HepG2 (cell line): ENCODE results near the gene COL4A2. TPM values are rescaled to one million over a fixed set of nuclear protein-coding genes. Genes with fewer than 3 reads are reported as not detected.

ENCODE experiments used
- ATAC-seq: fragments of 200-7000 bp; cut with Tn5 transposase; 3 replicates; pipeline ENCODE4 v1.9.1; 2020; ENCODE audit warnings: mild to moderate bottlenecking, moderate library complexity
- BruUV-seq: library from RNA; stranded (reverse); fragments of 400-500 nt; replicated peaks from 2 replicates; lab custom pipeline; 2021; lab: Mats Ljungman, UMichigan
- CTCF ChIA-PET: fragments of 300-600 bp; formaldehyde crosslinking; extraction: SDS; loops from one replicate; lab custom pipeline; 2021; ENCODE audit warnings: low total read pairs, inconsistent platforms, low intra/inter-chr PET ratio; lab: Yijun Ruan, JAX
- POLR2A ChIA-PET: fragments of 350-600 bp; sonication (Branson Sonifier 250); formaldehyde crosslinking; loops from one replicate; lab custom pipeline; 2020; ENCODE audit warnings: antibody characterized with exemption, inconsistent platforms; lab: Yijun Ruan, JAX
- DNase-seq: peaks from one replicate; pipeline ENCODE4 v3.0.0-alpha.2; 2015; ENCODE audit warnings: low spot score
- FAIRE-seq: peaks from 3 replicates; lab custom pipeline; 2011; peaks lifted over from hg19 to GRCh38; lab: Jason Lieb, UNC
- H2AFZ ChIP-seq: one replicate; pipeline ENCODE4 v1.6.1; 2011; ENCODE audit warnings: low read length, inconsistent platforms
- H3K27ac ChIP-seq: fragments of 300-600 bp; 3 replicates; pipeline ENCODE4 v1.8.0; 2011; ENCODE audit warnings: mixed run types, mild to moderate bottlenecking, mixed read lengths, low read length, inconsistent platforms; ENCODE audit not compliant: insufficient read depth; ENCODE audit errors: extremely low read length
- H3K27me3 ChIP-seq, 2 experiments: fragments of 200-600 bp in 1 of 2; 2 replicates in 1 of 2; 3 replicates in 1 of 2; pipeline versions ENCODE4 v1.6.0 to v1.8.0; 2011; ENCODE audit warnings: low read length in 2 of 2, mild to moderate bottlenecking in 2 of 2, moderate library complexity in 2 of 2, inconsistent platforms in 1 of 2; ENCODE audit not compliant: insufficient read depth in 2 of 2, control insufficient read depth in 1 of 2
- H3K36me3 ChIP-seq, 2 experiments: fragments of 200-600 bp in 1 of 2; replicated peaks in 1 of 2; 2 replicates in 1 of 2; 3 replicates in 1 of 2; pipeline versions ENCODE4 v1.5.1 to v1.8.0; 2011; ENCODE audit warnings: low read length in 2 of 2, inconsistent platforms in 1 of 2; ENCODE audit not compliant: insufficient read depth in 2 of 2, control insufficient read depth in 1 of 2
- H3K4me1 ChIP-seq: 2 replicates; pipeline ENCODE4 v1.5.1; 2012; ENCODE audit warnings: low read length, inconsistent platforms; ENCODE audit not compliant: insufficient read depth
- H3K4me2 ChIP-seq: 2 replicates; pipeline ENCODE4 v1.6.0; 2011; ENCODE audit warnings: low read depth, low read length, inconsistent platforms
- H3K4me3 ChIP-seq, 3 experiments: fragments of 200-600 bp in 1 of 3; sonication (generic), shearing (Covaris generic) in 1 of 3; replicated peaks in 1 of 3; 2 replicates each; pipeline ENCODE4 v1.5.1; 2011 to 2016; ENCODE audit warnings: low read length in 3 of 3, inconsistent platforms in 2 of 3, low read depth in 2 of 3, mild to moderate bottlenecking in 2 of 3, control low read depth in 1 of 3, mixed read lengths in 1 of 3; ENCODE audit not compliant: insufficient read depth in 1 of 3
- H3K79me2 ChIP-seq: one replicate; pipeline ENCODE4 v1.6.1; 2011; ENCODE audit warnings: low read length, inconsistent platforms; ENCODE audit not compliant: insufficient read depth
- H3K9ac ChIP-seq: 2 replicates; pipeline ENCODE4 v1.6.0; 2011; ENCODE audit warnings: mild to moderate bottlenecking, low read depth, low read length, inconsistent platforms; ENCODE audit not compliant: insufficient read depth
- H3K9me3 ChIP-seq: 2 replicates; pipeline ENCODE4 v1.5.1; 2012; ENCODE audit warnings: mild to moderate bottlenecking, low read length
- H4K20me1 ChIP-seq: 2 replicates; pipeline ENCODE4 v1.6.0; 2011; ENCODE audit warnings: inconsistent platforms, mild to moderate bottlenecking, low read length, moderate library complexity; ENCODE audit not compliant: insufficient read depth
- CENPBD1 ChIP-seq: sonication (generic); formaldehyde crosslinking; IDR thresholded peaks from 2 replicates; pipeline ENCODE4 v1.8.0; 2022; ENCODE audit warnings: missing genetic modification reagents, low read depth, mild to moderate bottlenecking, borderline replicate concordance
- GATAD2A ChIP-seq: IDR thresholded peaks from 2 replicates; pipeline ENCODE4 v1.6.1; 2016
- HMG20A ChIP-seq: IDR thresholded peaks from 2 replicates; pipeline ENCODE4 v1.6.1; 2016; ENCODE audit warnings: borderline replicate concordance
- MEF2D ChIP-seq: sonication (generic); formaldehyde crosslinking; IDR thresholded peaks from 2 replicates; pipeline ENCODE4 v1.5.1; 2020; ENCODE audit warnings: mild to moderate bottlenecking, missing genetic modification reagents
- SP140L ChIP-seq: sonication (generic); formaldehyde crosslinking; IDR thresholded peaks from 2 replicates; pipeline ENCODE4 v1.4.0; 2020; ENCODE audit warnings: missing genetic modification reagents, borderline replicate concordance
- ZFYVE20 ChIP-seq: sonication (generic); formaldehyde crosslinking; IDR thresholded peaks from 2 replicates; pipeline ENCODE4 v1.8.0; 2023; ENCODE audit warnings: low read depth, mild to moderate bottlenecking, moderate library complexity, missing genetic modification reagents, borderline replicate concordance
- ZNF263 ChIP-seq: sonication (generic); formaldehyde crosslinking; IDR thresholded peaks from 2 replicates; pipeline ENCODE4 v1.4.0; 2020; ENCODE audit warnings: missing genetic modification reagents
- ZNF567 ChIP-seq: sonication (generic); formaldehyde crosslinking; IDR thresholded peaks from 2 replicates; pipeline ENCODE4 v1.8.1; 2023; ENCODE audit warnings: mild to moderate bottlenecking, missing genetic modification reagents, borderline replicate concordance
- ZNF777 ChIP-seq: sonication (generic); formaldehyde crosslinking; IDR thresholded peaks from 2 replicates; pipeline ENCODE4 v1.4.0; 2020; ENCODE audit warnings: missing genetic modification reagents
- WGBS: methylation state at CpG from one replicate; pipeline ENCODE4 v1.1.6; 2017; ENCODE audit warnings: low lambda C conversion rate; 5-methylcytosine and 5-hydroxymethylcytosine counted together
- in situ Hi-C: cut with HindIII; loops from 2 replicates; pipeline ENCODE4 v1.10.0; 2017; ENCODE audit warnings: low pct_unique_long_range_greater_than_20kb; ENCODE audit not compliant: extremely low pct_ligation_motif_present
- intact Hi-C: fragments of 100-400 bp; cut with micrococcal nuclease; formaldehyde crosslinking; loops from one replicate; pipeline ENCODE4 v1.10.0; 2022; ENCODE audit not compliant: unreplicated experiment
- polyA plus RNA-seq, 8 experiments: library from polyadenylated mRNA; depleted of rRNA in 3 of 8; stranded (reverse) in 7 of 8; unstranded in 1 of 8; fragments of >200 nt; fragmentation: Illumina TruSeq in 4 of 8; extraction: Trizol in 4 of 8; gene quantifications; 2 replicates each; pipeline versions ENCODE4 v1.2.1 to v1.2.3, GENCODE V29; 2011 to 2016; ENCODE audit warnings: low read depth in 4 of 8, missing spikeins in 1 of 8, mixed read lengths in 1 of 8; ENCODE audit not compliant: insufficient read depth in 1 of 8
- total RNA-seq, 5 experiments: library from RNA; depleted of rRNA; stranded (reverse); fragments of >200 nt; fragmentation: Illumina TruSeq; extraction: Trizol; gene quantifications; 2 replicates each; pipeline ENCODE4 v1.2.3, GENCODE V29; 2016; ENCODE audit warnings: low read depth in 1 of 5

The COL4A2 gene
- total and polyA plus RNA-seq, 2 of the 13 experiments (the other 11 are each of a cell fraction or from before 2014, with no cell fraction given), result 0.22 to 1.9 TPM

- TF ChIP-seq ZNF777 (CRISPR knock-in tag), result no peak
- TF ChIP-seq CENPBD1 (CRISPR knock-in tag), result no peak
These were observed 172.1 kb downstream of the COL4A2 start (continued) for GRCh38 chr13:110479215-110479545.

- TF ChIP-seq ZNF263 (CRISPR knock-in tag), result peak; percentile 49; the same call in 1 of the 2 replicates
- no peak for TF ChIP-seq GATAD2A (CRISPR knock-in tag)
- Histone ChIP-seq H3K27me3 (peaks cover 1 to 77% of the 10 kb centered on the region in 2 experiments), H3K9me3 (no peaks in the 10 kb centered on the region), H3K27ac (no peak overlapping the region), H3K4me3 (no peak overlapping the region), H3K9ac (no peak overlapping the region), H2AFZ (no peak overlapping the region), H4K20me1 (no peaks in the 10 kb centered on the region), H3K79me2 (no peaks in the 10 kb centered on the region), H3K4me1 (peaks cover 27% of the 10 kb centered on the region), H3K4me2 (no peak overlapping the region), H3K36me3 (no peaks in the 10 kb centered on the region)
- FAIRE-seq, result no peak
- WGBS, result 22% methylated on average over 8 of the region's 11 CpGs
- no TSS peak for BruUV-seq
- POLR2A ChIA-PET, result no interaction called here
- in situ Hi-C loops, result no loop called here
- DNase-seq, result no peak
- intact Hi-C loops, result no loop called here
- no peak for ATAC-seq
- CTCF ChIA-PET, result no interaction called here
These were observed 172.6 kb downstream of the COL4A2 start for GRCh38 chr13:110479648-110480047.

GRCh38 chr13:110480161-110480560 is 173.1 kb downstream of the COL4A2 start:
- Histone ChIP-seq H3K27ac (no peak overlapping the region), H3K4me2 (no peak overlapping the region), H3K79me2 (no peaks in the 10 kb centered on the region), H2AFZ (no peak overlapping the region), H3K36me3 (no peaks in the 10 kb centered on the region), H3K9ac (no peak overlapping the region), H3K9me3 (no peaks in the 10 kb centered on the region), H3K4me1 (peaks cover 32% of the 10 kb centered on the region), H3K4me3 (no peak overlapping the region), H3K27me3 (peaks cover 1 to 72% of the 10 kb centered on the region in 2 experiments), H4K20me1 (no peaks in the 10 kb centered on the region)
- 83% methylated on average over 1 of the region's 5 CpGs for WGBS
- POLR2A ChIA-PET, result no interaction called here
- ATAC-seq (no peak), DNase-seq (no peak), FAIRE-seq (no peak)
- TF ChIP-seq ZFYVE20 (CRISPR knock-in tag) (no peak), ZNF567 (no peak), HMG20A (CRISPR knock-in tag) (no peak), SP140L (CRISPR knock-in tag) (no peak), MEF2D (CRISPR knock-in tag) (no peak)
- BruUV-seq, result no TSS peak
- intact Hi-C loops (no loop called here), in situ Hi-C loops (no loop called here)
- CTCF ChIA-PET, result no interaction called here
